ENCODE measurements around the gene DLGAP5. TPM values are rescaled to one million over a fixed set of nuclear protein-coding genes. Genes with fewer than 3 reads are reported as not detected.

Gene DLGAP5
- total and polyA plus RNA-seq, 2 of the 4 experiments (the other 2 are of a cell fraction) = 14.9 to 19.0 TPM

GRCh38 chr14:55146425-55146824, 45.0 kb downstream of the DLGAP5 start:
- H3K18ac ChIP-seq (ENCODE audit: low read depth, low read length) = no peak overlapping the region
- H3K27me3 ChIP-seq (ENCODE audit: control insufficient read depth, insufficient read depth, low read length) = no peaks in the 10 kb centered on the region
- no peak overlapping the region for H2AFZ ChIP-seq (replicated peaks; ENCODE audit: low read length, poor library complexity)
- BruUV-seq (replicated peaks) = no TSS peak
- H2BK15ac ChIP-seq (ENCODE audit: low read depth, low read length) = no peak overlapping the region
- 0 out of 2 replicates have a peak, but pooled peaks cover 4% of the 10 kb centered on the region for H3K4me1 ChIP-seq (ENCODE audit: control insufficient read depth, insufficient read depth, low read length)
- DNase-seq (no peak), ATAC-seq (ENCODE audit: low read depth) (no peak)
- no peak overlapping the region for H3K4me3 ChIP-seq (ENCODE audit: insufficient read depth, low read depth, low read length)
- H3K27ac ChIP-seq (ENCODE audit: insufficient read depth, low read length) = no peak overlapping the region
- H2BK20ac ChIP-seq (ENCODE audit: low read depth, low read length) = no peak overlapping the region
- no peaks in the 10 kb centered on the region; the same call in 1 of the 2 replicates for H3K9me1 ChIP-seq (ENCODE audit: insufficient read depth, low read length)
- H4K91ac ChIP-seq (ENCODE audit: insufficient read depth, low read depth, low read length) = 0 out of 2 replicates have a peak overlapping the region, but pooled peaks have one; percentile 6
- intact Hi-C loops (cut with micrococcal nuclease) (no loop called here), in situ Hi-C loops (cut with MboI; ENCODE audit: low sequenced_read_pairs) (no loop called here), dilution Hi-C loops (cut with HindIII; ENCODE audit: low sequenced_read_pairs, unreplicated experiment) (no loop called here)
- no peak overlapping the region for H2BK120ac ChIP-seq (ENCODE audit: low read depth, low read length)
- H2BK5ac ChIP-seq (ENCODE audit: low read depth, low read length, poor library complexity, severe bottlenecking) = no peak overlapping the region
- H3K79me1 ChIP-seq (ENCODE audit: low read depth in 1 of 2, low read length in 2 of 2) = peaks cover 8 to 37% of the 10 kb centered on the region in 2 experiments; a peak in 3 of 4 replicates
- WGBS, 2 experiments (ENCODE audit: extremely low coverage in 2 of 2, insufficient read length in 1 of 2) = no CpG with 5 or more reads among the region's 2 CpGs
- H3K9me3 ChIP-seq (ENCODE audit: control insufficient read depth, insufficient read depth, low read length) = no peaks in the 10 kb centered on the region
- no peak overlapping the region for H3K14ac ChIP-seq (replicated peaks; ENCODE audit: low read depth, low read length)
- H2AK5ac ChIP-seq (ENCODE audit: low read depth, low read length) = no peak overlapping the region
- no peak overlapping the region for H3K4ac ChIP-seq (ENCODE audit: low read depth, low read length)
- ChIA-PET CTCF (no interaction called here), POLR2A (ENCODE audit: unreplicated experiment) (no interaction called here)
- H3K23ac ChIP-seq (ENCODE audit: low read depth, low read length) = no peak overlapping the region
- no peaks in the 10 kb centered on the region for H4K20me1 ChIP-seq (ENCODE audit: insufficient read depth, low read length)
- H2AK9ac ChIP-seq (replicated peaks; ENCODE audit: low read depth, low read length, poor library complexity) = no peak overlapping the region
- H3K36me3 ChIP-seq (ENCODE audit: control insufficient read depth, insufficient read depth, low read length) = peaks cover 19% of the 10 kb centered on the region
- no peak overlapping the region for H3K4me2 ChIP-seq (ENCODE audit: low read depth, low read length)
- H4K5ac ChIP-seq (ENCODE audit: low read depth, low read length) = no peak overlapping the region
- no peak overlapping the region for H3K9ac ChIP-seq (ENCODE audit: low read depth, low read length)
- H4K8ac ChIP-seq (ENCODE audit: low read depth in 2 of 2, low read length in 2 of 2) = no peak overlapping the region
- H3K56ac ChIP-seq (ENCODE audit: extremely low read depth, insufficient read depth, low read length) = no peak overlapping the region
- TF ChIP-seq MAZ (IDR thresholded peaks at IDR 0.05; ENCODE audit: borderline replicate concordance, low read depth, low read length) (no peak), NFE2L2 (IDR thresholded peaks at IDR 0.05; ENCODE audit: low read depth, low read length) (no peak), FOS (IDR thresholded peaks at IDR 0.05; ENCODE audit: low read depth, low read length) (no peak), SMC3 (IDR thresholded peaks at IDR 0.05; ENCODE audit: low read depth, low read length) (no peak), RAD21 (IDR thresholded peaks at IDR 0.05; ENCODE audit: low read length) (no peak), MAFK (IDR thresholded peaks at IDR 0.05; ENCODE audit: low read depth, low read length) (no peak), MXI1 (IDR thresholded peaks at IDR 0.05; ENCODE audit: borderline replicate concordance, low read depth, low read length) (no peak)
